Measurements from ENCODE around the gene EPB42. TPM values are rescaled to one million over a fixed set of nuclear protein-coding genes. Genes with fewer than 3 reads are reported as not detected.

The EPB42 gene
- total and polyA plus RNA-seq, 2 of the 4 experiments (the other 2 are of a cell fraction): not detected

DNA sequence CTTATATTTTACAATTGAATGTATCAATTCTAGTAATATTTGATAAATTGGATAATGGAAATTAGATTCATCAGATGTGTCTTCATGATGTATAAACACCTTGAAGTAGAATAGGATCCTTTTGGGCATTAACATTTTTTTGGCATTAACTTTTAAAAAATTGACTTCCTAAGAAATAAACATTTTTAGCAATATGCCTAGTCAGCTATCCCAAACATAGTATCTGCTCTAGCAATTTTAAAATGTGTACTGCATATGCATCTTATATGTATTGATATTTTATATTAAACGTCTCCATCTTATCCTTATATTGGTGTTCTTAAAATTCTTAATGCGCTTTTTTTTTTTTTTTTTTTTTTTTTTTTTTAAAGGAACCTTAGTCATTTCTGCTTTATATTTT, 27.1 kb downstream of the EPB42 start:
- Histone ChIP-seq H4K5ac (ENCODE audit: low read depth, low read length) (no peak overlapping the region), H4K20me1 (ENCODE audit: insufficient read depth, low read length) (no peaks in the 10 kb centered on the region), H3K9me1 (ENCODE audit: insufficient read depth, low read length) (no peaks in the 10 kb centered on the region; the same call in 1 of the 2 replicates), H3K79me1 (ENCODE audit: low read depth in 1 of 2, low read length in 2 of 2) (0 out of 4 replicates have a peak, but pooled peaks cover 0 to 5% of the 10 kb centered on the region in 2 experiments), H2AFZ (replicated peaks; ENCODE audit: low read length, poor library complexity) (no peak overlapping the region), H3K14ac (replicated peaks; ENCODE audit: low read depth, low read length) (no peak overlapping the region), H3K18ac (ENCODE audit: low read depth, low read length) (no peak overlapping the region), H2BK15ac (ENCODE audit: low read depth, low read length) (no peak overlapping the region), H3K23ac (ENCODE audit: low read depth, low read length) (no peak overlapping the region), H4K91ac (ENCODE audit: insufficient read depth, low read depth, low read length) (no peak overlapping the region), H4K8ac (ENCODE audit: low read depth in 2 of 2, low read length in 2 of 2) (no peak overlapping the region), H2AK5ac (ENCODE audit: low read depth, low read length) (no peak overlapping the region), H3K27ac (ENCODE audit: insufficient read depth, low read length) (no peak overlapping the region), H3K4ac (ENCODE audit: low read depth, low read length) (no peak overlapping the region), H3K56ac (ENCODE audit: extremely low read depth, insufficient read depth, low read length) (no peak overlapping the region), H3K36me3 (ENCODE audit: control insufficient read depth, insufficient read depth, low read length) (peaks cover 30% of the 10 kb centered on the region), H3K4me2 (ENCODE audit: low read depth, low read length) (no peak overlapping the region), H2BK120ac (ENCODE audit: low read depth, low read length) (no peak overlapping the region), H3K4me3 (ENCODE audit: insufficient read depth, low read depth, low read length) (no peak overlapping the region), H2BK20ac (ENCODE audit: low read depth, low read length) (no peak overlapping the region), H2BK5ac (ENCODE audit: low read depth, low read length, poor library complexity, severe bottlenecking) (no peak overlapping the region), H3K9ac (ENCODE audit: low read depth, low read length) (no peak overlapping the region), H2AK9ac (replicated peaks; ENCODE audit: low read depth, low read length, poor library complexity) (no peak overlapping the region), H3K4me1 (ENCODE audit: control insufficient read depth, insufficient read depth, low read length) (peaks cover 5% of the 10 kb centered on the region), H3K27me3 (ENCODE audit: control insufficient read depth, insufficient read depth, low read length) (no peaks in the 10 kb centered on the region), H3K9me3 (ENCODE audit: control insufficient read depth, insufficient read depth, low read length) (peaks cover 2% of the 10 kb centered on the region; the same call in 1 of the 2 replicates)
- POLR2A ChIA-PET (ENCODE audit: unreplicated experiment): no interaction called here
- no peak for DNase-seq
- WGBS, 2 experiments (ENCODE audit: extremely low coverage in 2 of 2, insufficient read length in 1 of 2): no CpG with 5 or more reads among the region's 2 CpGs
- no TSS peak for BruUV-seq (replicated peaks)
- in situ Hi-C loops (cut with MboI; ENCODE audit: low sequenced_read_pairs) (no loop called here), intact Hi-C loops (cut with micrococcal nuclease) (no loop called here), dilution Hi-C loops (cut with HindIII; ENCODE audit: low sequenced_read_pairs, unreplicated experiment) (no loop called here)
- no peak for ATAC-seq (ENCODE audit: low read depth)
- TF ChIP-seq SMC3 (IDR thresholded peaks at IDR 0.05; ENCODE audit: low read depth, low read length) (no peak), MAFK (IDR thresholded peaks at IDR 0.05; ENCODE audit: low read depth, low read length) (peak; percentile 62)
- CTCF ChIA-PET: interaction anchor here (0.7 kb wide), 1 partner anchor 85 kb away, joined by 5 read pairs; no protein-coding TSS in a partner anchor

Measured in IMR-90 (cell line).